ENCODE results near the gene TECPR1. TPM values are rescaled to one million over a fixed set of nuclear protein-coding genes. Genes with fewer than 3 reads are reported as not detected.
"Not testable (repeated sequence)": the region's sequence is repeated elsewhere in the genome, so short reads cannot be mapped to it uniquely, and the experiment has no call there.

Gene TECPR1
- total RNA-seq, 1 donor: 24.5 TPM

DNA sequence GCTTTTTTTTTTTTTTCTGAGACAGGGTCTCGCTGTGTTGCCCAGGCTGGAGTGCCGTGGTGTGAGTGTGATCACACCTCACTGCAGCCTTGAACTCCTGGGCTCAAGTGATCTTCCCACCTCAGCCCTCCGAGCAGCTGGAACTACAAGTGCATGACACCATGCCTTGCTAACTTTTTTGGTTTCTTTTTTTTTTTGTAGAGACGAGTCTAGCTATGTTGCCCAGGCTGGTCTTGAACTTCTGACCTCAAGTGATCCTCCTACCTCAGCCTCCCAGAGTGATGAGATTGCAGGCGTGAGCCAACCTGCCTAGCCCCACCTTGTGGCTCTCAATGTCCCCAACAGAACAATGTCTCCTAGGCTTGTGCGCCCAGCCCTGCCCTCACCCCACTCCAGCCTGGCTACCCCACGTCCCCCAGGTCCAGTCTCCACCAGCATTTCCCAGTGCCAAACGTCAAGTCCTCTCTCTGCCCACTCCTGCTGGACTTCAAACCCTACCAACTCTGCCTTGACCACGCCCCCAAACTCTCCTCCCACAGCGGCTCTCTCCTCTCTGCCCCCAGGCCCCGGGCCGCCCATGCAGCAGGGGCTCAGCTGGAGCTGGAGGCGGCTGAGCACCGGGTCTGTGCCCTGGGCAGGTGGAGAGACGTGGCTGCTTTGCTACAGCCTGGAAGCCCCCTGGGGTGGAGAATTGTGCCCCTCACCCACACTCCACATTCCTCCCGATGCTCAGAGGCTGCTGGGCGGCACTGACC lies 21.9 kb downstream of the TECPR1 start:
- no peak for DNase-seq (ENCODE audit: low read depth in 2 of 3, low spot score in 2 of 3)

GRCh38 chr7:98229441-98229840 lies 22.6 kb downstream of the TECPR1 start:
- DNase-seq (ENCODE audit: low read depth in 2 of 3, low spot score in 2 of 3): no peak

- DNase-seq (ENCODE audit: low read depth in 2 of 3, low spot score in 2 of 3): no peak
Observed at GRCh38 chr7:98228801-98229200, 23.2 kb downstream of the TECPR1 start.

DNA sequence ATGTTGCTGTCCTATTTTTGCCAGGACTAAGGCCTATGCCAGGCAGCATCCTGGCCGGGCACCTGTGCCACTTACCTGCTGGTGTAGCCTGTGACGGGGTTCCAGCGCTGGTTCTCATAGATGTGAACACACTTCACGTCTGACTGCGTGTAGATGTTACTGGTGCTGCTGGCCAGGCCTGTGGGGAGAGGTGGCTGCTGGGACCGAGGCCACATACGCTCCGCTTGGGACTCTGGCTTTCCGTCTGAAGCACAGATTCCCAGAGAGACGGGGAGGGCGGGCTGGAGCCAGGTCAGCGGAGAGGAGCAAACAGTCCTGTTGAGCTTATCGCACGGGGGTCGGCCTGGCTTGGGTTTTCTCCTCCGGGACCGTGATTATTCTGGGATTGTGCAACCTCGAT lies 24.1 kb downstream of the TECPR1 start:
- no peak for DNase-seq (ENCODE audit: low read depth in 2 of 3, low spot score in 2 of 3)

GRCh38 chr7:98225913-98226614 lies 26.0 kb downstream of the TECPR1 start:
- no peak for DNase-seq (ENCODE audit: low read depth in 2 of 3, low spot score in 2 of 3)

- DNase-seq (ENCODE audit: low read depth in 2 of 3, low spot score in 2 of 3): no peak
Observed at GRCh38 chr7:98224701-98225181, 27.3 kb downstream of the TECPR1 start.

GRCh38 chr7:98223898-98224700 lies 27.9 kb downstream of the TECPR1 start:
- DNase-seq (ENCODE audit: low read depth in 2 of 3, low spot score in 2 of 3): no peak

DNA sequence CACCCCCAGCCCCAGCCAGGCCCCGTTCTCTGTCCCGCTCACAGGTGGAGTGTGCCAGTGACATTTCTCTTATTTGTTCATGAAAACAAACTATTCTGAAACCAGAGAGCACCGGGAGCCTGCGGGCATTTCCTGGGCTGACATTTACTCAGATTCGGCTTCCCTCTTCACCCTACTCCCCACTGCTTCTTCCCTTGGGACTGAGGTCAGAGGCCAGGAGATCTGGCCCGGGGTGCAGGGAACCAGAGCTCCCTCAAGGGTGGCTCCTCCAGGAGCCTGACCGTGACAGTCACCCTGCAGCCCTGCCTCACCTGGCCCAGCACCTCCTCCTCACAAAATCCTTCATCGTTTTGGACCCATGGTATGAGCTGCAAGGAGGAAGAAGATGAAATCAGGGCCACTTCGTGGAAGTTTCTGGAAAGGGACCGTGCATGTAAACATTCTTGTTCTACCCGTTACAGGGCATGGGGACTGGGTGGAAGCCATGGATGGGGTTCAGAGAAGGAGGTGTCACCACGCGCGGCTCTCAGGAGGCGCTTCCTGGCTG lies 28.6 kb downstream of the TECPR1 start:
- DNase-seq (ENCODE audit: low read depth in 2 of 3, low spot score in 2 of 3): no peak

DNA sequence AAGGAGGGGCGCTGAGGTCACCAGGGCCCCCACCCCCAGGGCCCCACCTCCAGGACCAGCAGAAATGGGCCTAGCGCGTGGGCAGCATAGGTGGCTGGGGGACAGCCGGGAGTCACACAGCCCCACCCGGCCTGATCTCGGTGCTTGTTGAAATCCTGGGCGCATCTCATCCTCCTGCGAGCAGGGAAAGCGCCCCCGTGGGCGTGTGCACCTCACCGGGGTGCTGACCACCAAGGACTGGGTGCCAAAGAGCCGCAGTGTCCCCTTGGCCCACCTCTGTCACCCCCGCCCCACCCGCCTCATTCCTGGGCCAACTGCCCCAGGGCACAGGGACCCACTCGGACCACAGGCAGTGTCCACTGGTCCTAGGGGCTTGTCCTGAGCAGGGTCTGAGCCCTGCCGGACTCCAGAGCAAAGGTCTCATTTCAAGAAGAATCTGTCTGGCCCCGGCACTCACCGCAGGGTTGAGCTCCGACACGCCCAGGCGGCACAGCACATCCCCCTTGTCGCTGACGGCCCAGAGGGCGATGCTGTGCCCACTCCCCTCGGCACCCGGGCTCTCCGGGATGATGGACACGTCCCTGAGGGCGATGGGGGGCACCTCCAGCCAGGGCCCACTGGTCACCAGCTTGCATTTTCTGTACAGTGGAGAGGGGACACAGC lies 29.4 kb downstream of the TECPR1 start:
- no peak for DNase-seq (ENCODE audit: low read depth in 2 of 3, low spot score in 2 of 3)

DNA sequence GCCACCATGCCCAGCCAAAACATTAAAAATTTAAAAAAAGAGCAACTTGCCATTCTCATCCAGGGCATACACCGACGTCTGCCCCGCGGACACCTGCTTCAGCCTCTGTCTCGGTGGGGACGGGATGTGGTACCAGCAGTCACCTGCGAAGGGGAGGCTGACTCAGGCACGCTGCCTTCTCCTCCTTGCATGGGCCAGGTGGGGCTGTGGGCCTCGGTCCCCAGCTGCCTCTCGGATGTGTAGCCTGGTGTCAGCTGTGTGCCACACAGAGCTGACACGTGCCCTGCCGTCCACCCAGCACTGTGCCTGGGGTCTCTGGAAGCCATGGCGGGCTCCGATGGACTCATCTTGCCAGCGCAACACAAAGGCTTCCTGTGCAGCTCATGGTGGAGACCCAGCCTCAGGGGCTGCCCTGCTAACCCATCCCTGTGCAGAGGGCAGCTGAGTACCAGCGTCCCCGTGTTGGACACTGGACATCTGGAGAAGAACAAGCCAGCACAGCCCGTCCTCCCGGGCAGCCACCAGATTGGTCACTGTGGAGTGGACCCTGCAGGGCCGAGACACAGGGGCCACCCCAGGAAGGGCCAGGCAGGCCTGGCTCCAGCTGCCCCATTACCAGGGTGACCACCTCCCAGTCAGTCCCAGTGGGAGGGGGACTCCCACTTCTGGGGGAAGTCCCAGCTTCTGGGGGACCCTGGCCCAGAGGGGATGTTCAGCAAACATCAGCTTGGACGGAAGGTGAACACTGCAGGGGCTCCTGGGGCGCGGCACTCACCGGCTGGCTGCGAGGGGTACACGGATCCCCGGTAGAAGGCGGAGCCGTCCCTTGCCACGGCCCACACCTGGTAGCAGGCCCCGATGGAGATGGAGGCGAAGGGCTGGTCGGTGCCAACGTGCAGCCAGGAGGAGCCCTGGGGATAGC lies 30.2 kb downstream of the TECPR1 start:
- DNase-seq (ENCODE audit: low read depth in 2 of 3, low spot score in 2 of 3): no peak

DNA sequence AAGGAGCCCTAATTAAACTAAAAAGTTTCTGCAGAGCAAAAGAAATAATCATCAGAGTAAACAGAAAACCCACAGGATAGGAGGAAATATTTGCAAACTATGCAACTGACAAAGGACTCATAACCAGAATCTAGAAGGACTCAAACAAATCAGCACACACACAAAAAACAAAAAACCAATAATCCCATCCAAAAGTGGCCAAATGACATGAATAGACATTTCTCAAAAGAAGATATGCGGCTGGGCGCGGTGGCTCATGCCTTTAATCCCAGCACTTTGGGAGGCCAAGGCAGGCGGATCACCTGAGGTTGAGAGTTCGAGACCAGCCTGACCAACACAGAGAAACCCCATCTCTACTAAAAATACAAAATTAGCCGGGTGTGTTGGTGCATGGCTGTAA lies 32.6 kb downstream of the TECPR1 start:
- not testable (repeated sequence) for DNase-seq (ENCODE audit: low read depth in 2 of 3, low spot score in 2 of 3)

GRCh38 chr7:98217623-98218582 lies 34.1 kb downstream of the TECPR1 start:
- DNase-seq (ENCODE audit: low read depth in 2 of 3, low spot score in 2 of 3): peak in 2 of 3 donors; percentile 20 to 77

GRCh38 chr7:98216941-98217622 lies 35.0 kb downstream of the TECPR1 start:
- DNase-seq (ENCODE audit: low read depth in 2 of 3, low spot score in 2 of 3): no peak

GRCh38 chr7:98215561-98216495 lies 36.2 kb downstream of the TECPR1 start:
- DNase-seq (ENCODE audit: low read depth in 2 of 3, low spot score in 2 of 3): no peak

- DNase-seq (ENCODE audit: low read depth in 2 of 3, low spot score in 2 of 3): no peak
Observed at GRCh38 chr7:98214811-98215321, 37.2 kb downstream of the TECPR1 start.
